ENCODE results near the gene SNX7.

The SNX7 gene

DNA sequence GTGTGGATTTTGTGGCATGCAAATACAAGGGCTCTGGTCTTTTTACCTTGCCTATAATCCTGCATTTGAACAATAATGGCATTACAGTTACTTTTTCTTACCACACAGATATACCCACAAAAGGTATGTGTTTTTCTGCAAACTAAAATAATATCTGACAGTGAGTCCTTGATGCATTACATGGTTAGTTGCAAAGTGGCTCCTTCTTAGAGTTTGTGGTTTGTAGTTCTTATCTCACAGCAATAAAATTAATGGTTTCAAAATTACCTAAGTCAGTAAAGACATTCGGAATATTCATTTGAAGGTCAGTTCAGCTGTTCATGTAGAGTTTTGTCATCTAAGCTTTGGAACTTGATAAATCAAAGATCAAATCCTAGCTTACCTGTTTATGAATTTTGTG is 43.5 kb downstream of the SNX7 start:
- no peak for DNase-seq (ENCODE audit: low read depth)
- TF ChIP-seq, protein P1, sequence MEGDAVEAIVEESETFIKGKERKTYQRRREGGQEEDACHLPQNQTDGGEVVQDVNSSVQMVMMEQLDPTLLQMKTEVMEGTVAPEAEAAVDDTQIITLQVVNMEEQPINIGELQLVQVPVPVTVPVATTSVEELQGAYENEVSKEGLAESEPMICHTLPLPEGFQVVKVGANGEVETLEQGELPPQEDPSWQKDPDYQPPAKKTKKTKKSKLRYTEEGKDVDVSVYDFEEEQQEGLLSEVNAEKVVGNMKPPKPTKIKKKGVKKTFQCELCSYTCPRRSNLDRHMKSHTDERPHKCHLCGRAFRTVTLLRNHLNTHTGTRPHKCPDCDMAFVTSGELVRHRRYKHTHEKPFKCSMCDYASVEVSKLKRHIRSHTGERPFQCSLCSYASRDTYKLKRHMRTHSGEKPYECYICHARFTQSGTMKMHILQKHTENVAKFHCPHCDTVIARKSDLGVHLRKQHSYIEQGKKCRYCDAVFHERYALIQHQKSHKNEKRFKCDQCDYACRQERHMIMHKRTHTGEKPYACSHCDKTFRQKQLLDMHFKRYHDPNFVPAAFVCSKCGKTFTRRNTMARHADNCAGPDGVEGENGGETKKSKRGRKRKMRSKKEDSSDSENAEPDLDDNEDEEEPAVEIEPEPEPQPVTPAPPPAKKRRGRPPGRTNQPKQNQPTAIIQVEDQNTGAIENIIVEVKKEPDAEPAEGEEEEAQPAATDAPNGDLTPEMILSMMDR (IDR thresholded peaks at IDR 0.05; ENCODE audit: low read depth, low read length, missing control alignments) = no peak
- H3K4me3 ChIP-seq (ENCODE audit: low read depth, low read length) = no peak overlapping the region

GRCh38 chr1:98705591-98705990 is 44.1 kb downstream of the SNX7 start:
- TF ChIP-seq, protein P1 (IDR thresholded peaks at IDR 0.05; ENCODE audit: low read depth, low read length, missing control alignments) = no peak
- no peak overlapping the region for H3K4me3 ChIP-seq (ENCODE audit: low read depth, low read length)
- no peak for DNase-seq (ENCODE audit: low read depth)

GRCh38 chr1:98706173-98706843 is 44.8 kb downstream of the SNX7 start:
- no peak overlapping the region for H3K4me3 ChIP-seq (ENCODE audit: low read depth, low read length)
- no peak for DNase-seq (ENCODE audit: low read depth)
- TF ChIP-seq, protein P1 (IDR thresholded peaks at IDR 0.05; ENCODE audit: low read depth, low read length, missing control alignments) = no peak

- DNase-seq (ENCODE audit: low read depth) = no peak
- TF ChIP-seq, protein P1 (IDR thresholded peaks at IDR 0.05; ENCODE audit: low read depth, low read length, missing control alignments) = no peak
- no peak overlapping the region for H3K4me3 ChIP-seq (ENCODE audit: low read depth, low read length)
Observed at GRCh38 chr1:98707556-98707955, 46.0 kb downstream of the SNX7 start.

DNA sequence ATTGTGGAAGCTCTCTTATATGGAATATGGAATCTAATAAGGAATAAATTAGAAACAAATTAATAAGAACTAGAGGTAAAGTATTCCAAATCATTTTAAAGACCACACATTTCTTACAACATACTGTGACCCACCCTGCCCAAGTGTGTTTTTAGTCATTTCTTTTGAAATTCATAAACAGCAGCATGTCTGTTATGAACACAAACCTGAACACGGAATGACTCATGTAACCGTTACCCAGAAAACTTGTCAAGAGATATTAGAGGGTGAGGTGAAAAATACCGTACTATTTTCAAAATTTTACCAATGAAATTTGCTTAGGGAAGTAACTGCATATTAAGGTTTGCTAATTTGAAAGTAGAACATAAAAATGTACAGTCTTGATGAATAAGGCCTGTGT is 48.4 kb downstream of the SNX7 start:
- TF ChIP-seq, protein P1 (IDR thresholded peaks at IDR 0.05; ENCODE audit: low read depth, low read length, missing control alignments) = no peak
- no peak for DNase-seq (ENCODE audit: low read depth)
- H3K4me3 ChIP-seq (ENCODE audit: low read depth, low read length) = no peak overlapping the region

DNA sequence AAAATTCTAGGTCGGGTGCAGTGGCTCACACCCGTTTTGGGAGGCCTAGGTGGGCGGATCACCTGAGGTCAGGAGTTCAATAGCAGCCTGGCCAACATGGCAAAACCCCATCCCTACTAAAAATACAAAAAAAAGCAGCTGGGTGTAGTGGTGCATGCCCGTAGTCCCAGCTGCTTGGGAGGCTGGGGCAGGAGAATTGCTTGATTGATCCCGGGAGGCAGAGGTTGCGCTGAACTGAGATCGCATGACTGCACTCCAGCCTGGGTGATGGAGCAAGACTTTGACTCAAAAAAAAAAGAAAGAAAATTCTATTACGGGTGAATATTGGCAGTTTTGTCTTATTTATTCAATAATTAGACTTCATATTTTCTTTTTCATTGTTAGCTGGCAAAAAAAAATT is 62.1 kb downstream of the SNX7 start:
- TF ChIP-seq, protein P1 (IDR thresholded peaks at IDR 0.05; ENCODE audit: low read depth, low read length, missing control alignments) = no peak
- no peak for DNase-seq (ENCODE audit: low read depth)
- no peak overlapping the region for H3K4me3 ChIP-seq (ENCODE audit: low read depth, low read length)
